ENCODE measurements around the gene TNFRSF13B.
"Not testable (repeated sequence)": the region's sequence is repeated elsewhere in the genome, so short reads cannot be mapped to it uniquely, and the experiment has no call there.

TNFRSF13B gene

DNA sequence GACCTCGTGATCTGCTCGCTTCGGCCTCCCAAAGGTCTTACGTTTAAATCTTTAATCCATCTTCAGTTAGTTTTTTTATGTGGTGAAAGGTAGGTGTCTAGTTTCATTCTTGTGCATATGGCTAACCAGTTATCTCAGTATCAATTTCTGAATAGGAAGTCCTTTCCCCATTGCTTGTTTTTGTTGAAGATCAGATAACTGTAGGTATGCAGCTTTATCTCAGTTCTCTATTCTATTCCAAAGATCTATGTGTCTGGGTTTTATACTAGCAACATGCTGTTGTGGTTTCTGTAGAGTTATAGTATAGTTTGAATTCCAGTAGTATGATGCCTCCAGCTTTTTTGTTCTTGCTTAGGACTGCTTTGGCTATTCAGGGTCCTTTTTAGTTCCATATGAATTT, 65.2 kb downstream of the TNFRSF13B start:
- no peak for DNase-seq

DNA sequence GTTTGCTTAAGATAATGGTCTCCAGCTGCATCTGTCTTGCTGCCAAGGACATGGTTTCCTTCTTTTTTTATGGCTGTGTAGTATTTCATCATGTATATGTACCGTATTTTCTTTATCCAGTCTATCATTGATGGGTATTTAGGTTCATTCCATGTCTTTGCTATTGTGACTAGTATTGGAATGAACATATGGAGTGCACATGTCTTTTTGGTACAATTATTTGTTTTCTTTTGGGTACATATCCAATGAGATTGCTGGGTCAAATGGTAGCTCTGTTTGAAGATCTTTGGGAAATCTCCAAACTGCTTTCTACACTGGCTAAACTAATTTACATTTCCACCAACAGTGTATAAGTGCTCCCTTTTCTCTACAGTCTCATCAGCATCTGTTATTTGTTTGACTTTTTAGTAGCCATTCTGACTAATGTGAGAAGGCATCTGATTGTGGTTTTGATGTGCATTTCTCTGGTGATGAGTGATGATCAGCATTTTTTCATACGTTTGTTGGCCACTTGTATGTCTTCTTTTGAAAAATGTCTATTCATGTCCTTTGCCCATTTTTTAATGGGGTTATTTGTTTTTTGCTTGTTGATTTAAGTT, 66.2 kb downstream of the TNFRSF13B start:
- DNase-seq, result no peak

DNA sequence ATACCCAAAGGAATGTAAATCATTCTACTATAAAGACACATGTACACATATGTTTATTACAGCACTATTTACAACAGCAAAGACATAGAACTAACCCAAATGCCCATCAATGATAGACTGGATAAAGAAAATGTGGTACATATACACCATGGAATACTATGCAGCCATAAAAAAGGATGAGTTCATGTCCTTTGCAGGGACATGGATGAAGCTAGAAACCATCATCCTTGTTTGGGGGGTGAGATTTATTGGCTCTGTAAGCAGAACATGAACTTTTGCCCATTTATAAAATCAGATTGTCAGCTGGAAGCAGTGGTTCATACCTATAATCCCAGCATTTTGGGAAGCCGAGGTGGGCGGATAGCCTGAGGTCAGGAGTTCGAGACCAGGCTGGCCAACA, 68.8 kb downstream of the TNFRSF13B start:
- DNase-seq, result not testable (repeated sequence)

DNA sequence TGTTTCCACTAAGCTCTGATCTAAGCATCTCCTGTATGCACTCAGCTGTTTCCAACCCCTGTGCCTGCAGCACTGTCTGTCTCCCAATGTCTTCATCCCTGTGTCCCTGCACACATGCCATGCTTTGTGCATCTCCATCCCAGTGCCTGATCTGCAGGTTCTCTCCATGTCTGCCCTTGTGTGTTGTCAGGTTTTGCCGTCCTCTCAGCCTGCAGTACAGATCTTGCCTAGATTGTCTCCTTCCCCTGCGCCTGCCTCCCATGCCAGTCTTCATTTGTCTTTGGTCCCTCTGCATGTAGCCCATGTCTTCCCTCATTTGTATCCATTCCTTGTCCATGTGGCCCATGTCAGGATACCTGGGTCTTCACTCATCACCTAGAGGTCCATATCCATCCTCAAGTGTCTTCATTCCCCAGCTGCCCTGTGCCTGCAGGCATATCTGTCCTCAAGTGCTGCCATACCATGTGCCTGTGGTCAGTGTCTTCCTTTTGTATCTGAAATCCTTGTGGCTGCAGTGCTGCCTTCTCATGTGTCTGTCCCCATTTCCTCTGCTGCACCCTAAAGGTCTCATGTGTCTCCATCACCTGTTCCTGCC, 71.5 kb downstream of the TNFRSF13B start:
- DNase-seq, result no peak

DNA sequence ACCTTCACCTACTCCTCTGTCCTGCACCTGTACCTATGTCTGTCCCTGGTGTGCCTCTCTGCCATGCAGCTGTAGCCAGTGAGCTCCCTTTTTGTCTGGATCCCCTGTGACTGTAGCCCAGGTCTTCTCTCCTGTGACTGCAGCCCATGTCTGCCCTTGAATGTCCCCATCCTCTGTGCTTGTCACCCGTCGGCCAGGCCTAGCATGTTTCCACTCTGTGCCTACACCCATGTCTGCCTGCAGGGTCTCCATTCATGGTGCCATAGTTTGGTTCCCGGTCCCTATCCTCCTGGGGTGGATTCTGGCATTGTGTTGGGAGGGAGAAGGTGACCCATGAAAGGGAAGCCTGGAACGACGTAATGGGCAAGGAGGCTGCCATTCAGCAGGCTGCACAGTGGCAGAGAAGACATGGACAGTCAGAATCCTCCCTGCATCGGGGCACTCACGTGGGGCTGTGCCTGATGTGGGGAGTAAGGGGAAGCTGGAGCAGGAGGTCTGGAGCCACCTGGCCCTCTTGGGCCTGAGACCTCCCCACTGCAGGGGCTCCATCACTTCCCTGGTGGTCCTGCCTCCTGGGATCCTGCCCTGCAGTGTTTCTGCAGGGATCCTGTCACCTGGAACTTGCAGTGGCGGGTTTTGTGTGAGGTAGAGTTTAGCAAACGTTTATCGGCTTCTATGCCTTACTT, 74.6 kb downstream of the TNFRSF13B start:
- not testable (repeated sequence) for DNase-seq

DNA sequence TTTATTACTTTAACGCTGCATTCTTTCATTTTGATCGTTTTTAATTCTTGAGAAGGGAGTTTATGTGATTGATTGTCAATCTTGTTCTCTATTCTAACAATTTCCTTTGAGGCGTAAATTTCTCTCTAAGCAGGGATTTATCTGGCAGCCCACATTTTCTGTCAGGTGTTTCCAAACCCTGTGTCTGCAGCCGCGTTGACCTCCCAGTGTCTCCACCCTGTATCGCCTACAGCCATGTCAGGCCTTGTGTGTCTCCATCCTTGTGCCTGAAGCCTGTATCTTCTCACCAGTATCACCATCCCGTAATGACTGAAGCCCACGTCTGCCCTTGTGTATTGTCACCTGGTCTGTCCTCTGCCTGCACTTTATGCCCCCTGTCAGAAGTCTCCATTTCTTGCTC, 75.7 kb downstream of the TNFRSF13B start:
- not testable (repeated sequence) for DNase-seq

DNA sequence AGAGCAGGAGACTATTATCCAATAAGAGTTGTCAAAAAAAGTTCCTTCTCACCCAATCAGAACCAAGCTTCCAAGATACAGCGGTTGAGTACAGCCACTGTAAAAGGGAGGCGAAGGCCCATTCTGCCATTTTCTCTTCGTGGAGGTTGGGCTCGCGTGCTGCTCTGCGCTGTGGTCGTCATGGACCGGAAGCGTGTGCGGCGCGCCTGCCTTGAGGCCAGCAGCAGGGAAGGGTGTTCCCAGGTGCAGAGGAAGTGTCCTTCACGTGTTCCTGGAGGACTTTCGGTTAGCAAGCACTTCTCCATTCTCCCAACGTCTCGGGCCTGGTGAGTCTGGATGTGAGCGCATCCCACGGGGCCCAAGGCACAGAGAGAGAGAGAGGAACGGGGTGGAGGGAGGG, 78.4 kb downstream of the TNFRSF13B start:
- not testable (repeated sequence) for DNase-seq

DNA sequence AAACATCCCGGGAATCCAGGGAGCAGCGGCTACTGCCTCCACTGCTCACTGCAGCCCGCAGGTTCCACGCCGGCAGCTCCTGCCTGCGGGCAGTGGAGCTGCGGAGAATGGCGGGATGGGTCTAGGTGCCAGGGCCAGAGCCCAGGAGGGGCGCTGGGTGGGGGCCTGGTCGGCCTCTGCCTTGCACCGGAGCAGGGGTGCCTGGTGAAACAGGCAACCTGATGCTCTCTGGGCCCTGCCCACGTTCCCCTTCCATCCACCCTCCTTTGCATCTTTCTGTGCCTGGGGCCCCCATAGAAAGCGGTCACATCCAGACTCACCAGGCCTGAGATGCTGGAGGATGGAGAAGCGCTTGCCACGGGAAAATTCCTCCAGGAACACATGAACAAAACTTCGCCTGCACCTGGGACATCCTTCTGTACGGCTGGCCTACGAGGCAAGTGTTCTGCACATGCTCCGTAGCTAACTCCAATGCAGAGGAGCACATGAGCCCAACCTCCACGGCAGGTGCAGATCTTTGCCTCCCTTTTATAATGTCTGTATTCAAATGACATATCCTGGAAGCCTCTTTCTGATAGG, 79.0 kb downstream of the TNFRSF13B start:
- DNase-seq, result not testable (repeated sequence)

DNA sequence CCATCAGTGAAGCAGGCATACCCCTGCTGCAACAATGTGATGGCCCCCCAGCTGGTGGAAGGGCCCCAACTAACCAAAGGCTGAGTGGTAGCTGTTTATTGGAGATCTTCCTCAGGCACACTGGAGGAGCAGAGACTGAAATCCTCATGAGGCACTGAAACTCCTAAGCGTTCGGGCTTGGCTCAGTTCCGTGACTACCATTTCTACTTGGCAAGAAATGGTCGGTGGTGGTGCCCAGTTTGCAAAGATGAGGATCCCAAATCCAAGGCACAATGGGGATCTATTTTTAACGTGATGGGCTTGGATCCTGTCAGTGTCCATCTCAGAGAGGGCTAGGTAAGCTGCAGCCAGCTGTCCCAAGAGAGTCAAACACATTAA, 82.8 kb downstream of the TNFRSF13B start:
- DNase-seq, result no peak

Measured in MV-4-11 (cell line).